ENCODE measurements around the gene SND1. TPM values are rescaled to one million over a fixed set of nuclear protein-coding genes. Genes with fewer than 3 reads are reported as not detected.

Gene SND1
- total and polyA plus RNA-seq, 2 of the 4 experiments (the other 2 are of a cell fraction), result 154 to 294 TPM

- dilution Hi-C loops (cut with HindIII; ENCODE audit: low sequenced_read_pairs, unreplicated experiment) (no loop called here), intact Hi-C loops (cut with micrococcal nuclease) (no loop called here), in situ Hi-C loops (cut with MboI; ENCODE audit: low sequenced_read_pairs) (no loop called here)
- peaks cover 20% of the 10 kb centered on the region; the same call in 1 of the 2 replicates for H4K20me1 ChIP-seq (ENCODE audit: insufficient read depth, low read length)
- H4K8ac ChIP-seq (ENCODE audit: low read depth in 2 of 2, low read length in 2 of 2), result no peak overlapping the region
- peaks cover 21% of the 10 kb centered on the region for H3K9me1 ChIP-seq (ENCODE audit: insufficient read depth, low read length)
- no peak overlapping the region for H3K18ac ChIP-seq (ENCODE audit: low read depth, low read length)
- H2BK120ac ChIP-seq (ENCODE audit: low read depth, low read length), result no peak overlapping the region
- no peak overlapping the region for H3K4me3 ChIP-seq (ENCODE audit: insufficient read depth, low read depth, low read length)
- H3K4me1 ChIP-seq (ENCODE audit: control insufficient read depth, insufficient read depth, low read length), result peaks cover 4% of the 10 kb centered on the region
- no peak overlapping the region for H3K4ac ChIP-seq (ENCODE audit: low read depth, low read length)
- ATAC-seq (ENCODE audit: low read depth) (no peak), DNase-seq (no peak)
- no peak for TF ChIP-seq RFX5 (IDR thresholded peaks at IDR 0.05; ENCODE audit: low read depth, low read length)
- no peak for TF ChIP-seq USF2 (IDR thresholded peaks at IDR 0.05; ENCODE audit: low read depth, low read length)
- TF ChIP-seq MXI1 (IDR thresholded peaks at IDR 0.05; ENCODE audit: borderline replicate concordance, low read depth, low read length), result no peak
- TF ChIP-seq BHLHE40 (IDR thresholded peaks at IDR 0.05; ENCODE audit: low read depth, low read length), result no peak
- no peak for TF ChIP-seq FOS (IDR thresholded peaks at IDR 0.05; ENCODE audit: low read depth, low read length)
- TF ChIP-seq SMC3 (IDR thresholded peaks at IDR 0.05; ENCODE audit: low read depth, low read length), result no peak
- TF ChIP-seq CTCF (conservative IDR thresholded peaks at IDR 0.05; ENCODE audit: low read depth, low read length), result no peak
- no peak for TF ChIP-seq MAZ (IDR thresholded peaks at IDR 0.05; ENCODE audit: borderline replicate concordance, low read depth, low read length)
- no peak for TF ChIP-seq CHD1 (IDR thresholded peaks at IDR 0.05; ENCODE audit: low read depth, low read length)
- TF ChIP-seq CEBPB (IDR thresholded peaks at IDR 0.05; ENCODE audit: low read depth, low read length), result no peak
- no peak for TF ChIP-seq RCOR1 (IDR thresholded peaks at IDR 0.05; ENCODE audit: insufficient replicate concordance, low read length)
- TF ChIP-seq MAFK (IDR thresholded peaks at IDR 0.05; ENCODE audit: low read depth, low read length), result no peak
- no peak for TF ChIP-seq RAD21 (IDR thresholded peaks at IDR 0.05; ENCODE audit: low read length)
- no peak for TF ChIP-seq POLR2A (IDR thresholded peaks at IDR 0.05; ENCODE audit: low read depth, low read length)
- TF ChIP-seq ELK1 (IDR thresholded peaks at IDR 0.05; ENCODE audit: borderline replicate concordance, low read depth, low read length), result no peak
- no peak for TF ChIP-seq NFE2L2 (IDR thresholded peaks at IDR 0.05; ENCODE audit: low read depth, low read length)
- no peak overlapping the region for H2BK5ac ChIP-seq (ENCODE audit: low read depth, low read length, poor library complexity, severe bottlenecking)
- BruUV-seq (replicated peaks), result no TSS peak
- no peak overlapping the region for H2AFZ ChIP-seq (replicated peaks; ENCODE audit: low read length, poor library complexity)
- peaks cover 44 to 61% of the 10 kb centered on the region in 2 experiments for H3K79me1 ChIP-seq (ENCODE audit: low read depth in 1 of 2, low read length in 2 of 2)
- ChIA-PET POLR2A (ENCODE audit: unreplicated experiment) (no interaction called here), CTCF (no interaction called here)
- no peak overlapping the region for H3K27ac ChIP-seq (ENCODE audit: insufficient read depth, low read length)
- no peak overlapping the region for H3K4me2 ChIP-seq (ENCODE audit: low read depth, low read length)
- H3K36me3 ChIP-seq (ENCODE audit: control insufficient read depth, insufficient read depth, low read length), result peaks cover 21% of the 10 kb centered on the region
- no peak overlapping the region for H3K56ac ChIP-seq (ENCODE audit: extremely low read depth, insufficient read depth, low read length)
- no peak overlapping the region for H2AK5ac ChIP-seq (ENCODE audit: low read depth, low read length)
- H3K27me3 ChIP-seq (ENCODE audit: control insufficient read depth, insufficient read depth, low read length), result no peaks in the 10 kb centered on the region
- H2BK15ac ChIP-seq (ENCODE audit: low read depth, low read length), result no peak overlapping the region
- H2AK9ac ChIP-seq (replicated peaks; ENCODE audit: low read depth, low read length, poor library complexity), result no peak overlapping the region
- no peak overlapping the region for H4K5ac ChIP-seq (ENCODE audit: low read depth, low read length)
- no peak overlapping the region for H2BK20ac ChIP-seq (ENCODE audit: low read depth, low read length)
- peaks cover 1% of the 10 kb centered on the region; the same call in 1 of the 2 replicates for H3K9me3 ChIP-seq (ENCODE audit: control insufficient read depth, insufficient read depth, low read length)
- no peak overlapping the region for H3K14ac ChIP-seq (replicated peaks; ENCODE audit: low read depth, low read length)
- H3K9ac ChIP-seq (ENCODE audit: low read depth, low read length), result no peak overlapping the region
- H3K23ac ChIP-seq (ENCODE audit: low read depth, low read length), result no peak overlapping the region; the same call in 1 of the 2 replicates
- no CpG with 5 or more reads among the region's 1 CpG for WGBS, 2 experiments (ENCODE audit: extremely low coverage in 2 of 2, insufficient read length in 1 of 2)
- H4K91ac ChIP-seq (ENCODE audit: insufficient read depth, low read depth, low read length), result no peak overlapping the region
These were observed 280.5 kb downstream of the SND1 start for GRCh38 chr7:127932496-127932895.
